Measurements from ENCODE around the gene CD8B.

Gene CD8B

DNA sequence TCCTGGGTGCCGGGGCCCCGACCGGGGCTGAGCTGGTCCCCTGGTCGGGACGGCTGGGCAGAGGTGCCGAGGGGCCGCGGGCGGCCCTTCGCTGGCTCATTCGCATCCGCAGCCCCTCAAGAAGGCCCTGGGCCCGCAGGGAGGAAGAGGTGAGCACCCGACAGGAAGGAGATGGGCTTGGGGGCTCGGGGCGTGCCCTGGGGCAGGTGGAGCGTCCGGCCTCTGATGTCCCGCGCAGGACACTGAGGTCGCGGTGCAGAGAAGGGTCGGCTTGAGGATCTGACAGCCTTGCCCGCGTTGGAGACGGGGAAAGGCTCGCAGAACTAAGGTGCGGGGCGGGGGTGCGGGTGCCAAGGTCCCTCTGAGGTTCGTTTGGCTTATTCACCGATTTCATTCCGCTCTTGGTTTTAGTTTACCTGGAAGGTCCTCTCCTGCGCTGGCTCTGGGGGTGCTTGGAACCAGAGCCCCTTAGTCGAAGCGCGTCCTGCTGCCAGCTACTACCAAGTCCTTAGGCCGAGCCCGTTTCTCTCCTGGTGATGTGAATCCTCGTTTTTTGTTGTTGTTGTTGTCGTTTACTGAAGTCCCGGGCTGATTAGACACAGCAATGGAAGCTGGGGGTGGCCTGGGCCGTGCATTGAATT is 52.1 kb downstream of the CD8B start:
- Histone ChIP-seq H3K36me3 (ENCODE audit: insufficient read depth, low read depth, low read length) (no peaks in the 10 kb centered on the region), H3K9ac (ENCODE audit: low read depth, low read length) (no peak overlapping the region), H3K27ac (ENCODE audit: low read length) (no peak overlapping the region), H3K4me3 (ENCODE audit: low read length) (no peak overlapping the region), H3K27me3 (ENCODE audit: insufficient read depth, low read length) (peaks cover 37% of the 10 kb centered on the region), H3K4me1 (ENCODE audit: insufficient read depth, low read length) (no peaks in the 10 kb centered on the region), H3K9me3 (ENCODE audit: insufficient read depth, low read depth, low read length) (no peaks in the 10 kb centered on the region)

- Histone ChIP-seq H3K9ac (ENCODE audit: low read depth, low read length) (peak overlapping the region; percentile 38; the same call in 1 of the 2 replicates), H3K36me3 (ENCODE audit: insufficient read depth, low read depth, low read length) (no peaks in the 10 kb centered on the region), H3K27me3 (ENCODE audit: insufficient read depth, low read length) (peaks cover 37% of the 10 kb centered on the region), H3K4me3 (ENCODE audit: low read length) (peak overlapping the region; percentile 70), H3K27ac (ENCODE audit: low read length) (no peak overlapping the region), H3K4me1 (ENCODE audit: insufficient read depth, low read length) (no peaks in the 10 kb centered on the region), H3K9me3 (ENCODE audit: insufficient read depth, low read depth, low read length) (no peaks in the 10 kb centered on the region)
These were observed 53.1 kb downstream of the CD8B start for GRCh38 chr2:86808315-86809161.

- H3K9ac ChIP-seq (ENCODE audit: low read depth, low read length), result peak overlapping the region; percentile 45; the same call in 1 of the 2 replicates
- H3K4me1 ChIP-seq (ENCODE audit: insufficient read depth, low read length), result no peaks in the 10 kb centered on the region
- H3K27ac ChIP-seq (ENCODE audit: low read length), result no peak overlapping the region
- no peaks in the 10 kb centered on the region for H3K36me3 ChIP-seq (ENCODE audit: insufficient read depth, low read depth, low read length)
- H3K27me3 ChIP-seq (ENCODE audit: insufficient read depth, low read length), result peaks cover 37% of the 10 kb centered on the region
- peak overlapping the region; percentile 70 for H3K4me3 ChIP-seq (ENCODE audit: low read length)
- no peaks in the 10 kb centered on the region for H3K9me3 ChIP-seq (ENCODE audit: insufficient read depth, low read depth, low read length)
These were observed 54.0 kb downstream of the CD8B start for GRCh38 chr2:86807468-86808275.

- no peak overlapping the region for H3K27ac ChIP-seq (ENCODE audit: low read length)
- H3K9me3 ChIP-seq (ENCODE audit: insufficient read depth, low read depth, low read length), result no peaks in the 10 kb centered on the region
- no peaks in the 10 kb centered on the region for H3K4me1 ChIP-seq (ENCODE audit: insufficient read depth, low read length)
- H3K4me3 ChIP-seq (ENCODE audit: low read length), result peak overlapping the region; percentile 70
- H3K9ac ChIP-seq (ENCODE audit: low read depth, low read length), result peak overlapping the region; percentile 45; the same call in 1 of the 2 replicates
- H3K27me3 ChIP-seq (ENCODE audit: insufficient read depth, low read length), result peaks cover 37% of the 10 kb centered on the region
- no peaks in the 10 kb centered on the region for H3K36me3 ChIP-seq (ENCODE audit: insufficient read depth, low read depth, low read length)
These were observed 54.6 kb downstream of the CD8B start for GRCh38 chr2:86807133-86807467.

DNA sequence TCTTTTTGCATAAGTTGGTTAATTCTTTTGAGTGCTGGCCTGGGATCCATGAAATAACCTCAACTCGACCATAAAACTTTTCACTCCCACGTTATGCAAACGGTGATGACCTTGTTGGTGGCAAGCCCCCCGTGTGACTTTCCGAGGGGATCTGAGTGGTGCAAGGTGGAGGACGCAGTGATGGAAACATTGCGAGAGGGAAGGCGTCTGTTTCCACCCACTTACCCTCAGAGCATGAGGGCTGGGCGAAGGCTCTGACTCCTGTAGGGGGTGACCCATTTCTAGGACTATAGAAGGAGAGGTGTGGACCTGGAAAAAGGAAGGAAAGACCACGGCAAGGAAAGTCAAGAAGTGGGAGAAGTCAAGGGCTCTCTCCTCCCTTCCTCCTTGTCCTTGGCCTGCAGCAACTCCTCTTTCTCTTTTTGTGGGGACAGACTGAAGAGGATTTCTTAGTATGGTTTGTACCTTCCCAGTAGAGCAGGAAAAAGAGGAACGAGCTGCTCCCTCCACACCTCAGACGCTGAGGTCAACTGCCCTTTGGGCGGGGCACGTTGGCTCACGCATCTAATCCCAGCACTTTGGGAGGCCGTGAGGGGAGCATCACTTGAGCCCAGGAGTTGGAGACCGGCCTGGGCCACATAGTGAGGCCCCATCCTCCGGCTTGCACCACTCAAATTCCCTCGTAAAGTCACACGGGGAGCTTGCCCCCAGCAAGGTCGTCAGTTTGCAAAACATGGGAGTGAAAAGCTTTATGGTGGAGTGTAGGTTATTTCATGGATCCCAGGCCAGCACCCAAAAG is 55.4 kb downstream of the CD8B start:
- Histone ChIP-seq H3K9me3 (ENCODE audit: insufficient read depth, low read depth, low read length) (no peaks in the 10 kb centered on the region), H3K27me3 (ENCODE audit: insufficient read depth, low read length) (peaks cover 37% of the 10 kb centered on the region), H3K36me3 (ENCODE audit: insufficient read depth, low read depth, low read length) (no peaks in the 10 kb centered on the region), H3K4me1 (ENCODE audit: insufficient read depth, low read length) (no peaks in the 10 kb centered on the region), H3K4me3 (ENCODE audit: low read length) (no peak overlapping the region), H3K9ac (ENCODE audit: low read depth, low read length) (no peak overlapping the region), H3K27ac (ENCODE audit: low read length) (no peak overlapping the region)

DNA sequence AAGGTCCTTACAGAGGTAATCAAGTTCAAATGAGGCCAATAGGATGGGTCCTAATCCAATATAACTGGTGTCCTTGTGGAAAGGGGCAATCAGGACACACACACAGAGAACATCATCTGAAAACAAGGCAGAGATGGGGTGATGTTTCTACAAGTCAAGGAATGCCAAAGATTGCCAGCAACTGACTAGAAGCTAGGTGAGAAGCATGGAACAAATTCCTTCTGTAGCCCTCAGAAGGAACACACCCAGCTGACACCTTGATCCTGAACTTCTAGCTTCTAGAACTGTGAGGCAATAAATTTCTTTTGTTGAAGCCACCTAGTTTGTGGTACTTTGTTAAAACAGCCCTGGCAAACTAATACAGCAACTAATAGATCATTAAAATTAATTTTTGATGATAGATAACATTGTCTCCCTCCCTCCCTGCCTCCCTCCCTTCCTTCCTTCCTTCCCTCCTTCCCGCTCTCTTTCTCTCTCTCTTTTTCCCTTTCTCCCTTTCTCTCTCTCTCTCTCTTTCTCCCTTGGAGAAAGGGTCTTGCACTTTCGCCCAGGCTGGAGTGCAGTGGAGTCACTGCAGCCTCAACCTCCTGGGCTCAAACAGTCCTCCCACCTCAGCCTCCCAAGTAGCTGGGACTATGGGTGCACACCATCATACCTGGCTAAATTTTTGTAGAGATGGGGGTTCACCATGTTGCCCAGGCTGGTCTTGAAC is 60.7 kb downstream of the CD8B start:
- Histone ChIP-seq H3K4me3 (ENCODE audit: low read length) (no peak overlapping the region), H3K4me1 (ENCODE audit: insufficient read depth, low read length) (no peaks in the 10 kb centered on the region), H3K9ac (ENCODE audit: low read depth, low read length) (no peak overlapping the region), H3K27ac (ENCODE audit: low read length) (no peak overlapping the region), H3K36me3 (ENCODE audit: insufficient read depth, low read depth, low read length) (no peaks in the 10 kb centered on the region), H3K9me3 (ENCODE audit: insufficient read depth, low read depth, low read length) (peaks cover 15% of the 10 kb centered on the region), H3K27me3 (ENCODE audit: insufficient read depth, low read length) (peaks cover 8% of the 10 kb centered on the region)

DNA sequence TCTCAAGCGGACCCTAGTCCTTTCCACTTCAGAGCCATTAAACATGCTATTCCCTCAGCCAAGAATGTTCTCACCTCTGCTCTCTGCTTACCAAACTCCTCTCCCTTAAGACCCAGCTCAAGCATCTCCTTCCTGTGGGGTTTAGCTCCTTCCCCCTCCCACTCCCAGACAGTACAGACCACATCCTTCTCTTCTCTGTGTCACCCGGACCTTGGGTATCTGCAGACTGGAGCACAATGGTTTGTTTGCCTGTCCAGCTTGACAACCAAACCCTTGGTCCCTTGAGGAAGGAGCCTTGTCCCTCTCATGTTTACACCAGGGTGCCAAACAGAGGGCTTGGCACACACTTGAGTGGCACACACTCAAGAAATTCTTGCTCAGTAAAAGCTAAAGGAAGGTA is 66.8 kb downstream of the CD8B start:
- H3K27me3 ChIP-seq (ENCODE audit: insufficient read depth, low read length), result peaks cover 52% of the 10 kb centered on the region
- peaks cover 24% of the 10 kb centered on the region for H3K9me3 ChIP-seq (ENCODE audit: insufficient read depth, low read depth, low read length)
- H3K36me3 ChIP-seq (ENCODE audit: insufficient read depth, low read depth, low read length), result no peaks in the 10 kb centered on the region
- H3K4me3 ChIP-seq (ENCODE audit: low read length), result no peak overlapping the region
- H3K27ac ChIP-seq (ENCODE audit: low read length), result no peak overlapping the region
- no peak overlapping the region for H3K9ac ChIP-seq (ENCODE audit: low read depth, low read length)
- H3K4me1 ChIP-seq (ENCODE audit: insufficient read depth, low read length), result no peaks in the 10 kb centered on the region

GRCh38 chr2:86793752-86794151 is 67.9 kb downstream of the CD8B start:
- H3K27me3 ChIP-seq (ENCODE audit: insufficient read depth, low read length), result peaks cover 63% of the 10 kb centered on the region

GRCh38 chr2:86791573-86791972 is 70.1 kb downstream of the CD8B start:
- Histone ChIP-seq H3K9me3 (ENCODE audit: insufficient read depth, low read depth, low read length) (peaks cover 16% of the 10 kb centered on the region; the same call in 1 of the 2 replicates), H3K9ac (ENCODE audit: low read depth, low read length) (no peak overlapping the region), H3K4me1 (ENCODE audit: insufficient read depth, low read length) (no peaks in the 10 kb centered on the region), H3K36me3 (ENCODE audit: insufficient read depth, low read depth, low read length) (no peaks in the 10 kb centered on the region), H3K4me3 (ENCODE audit: low read length) (peak overlapping the region; percentile 57; the same call in 1 of the 2 replicates), H3K27ac (ENCODE audit: low read length) (no peak overlapping the region), H3K27me3 (ENCODE audit: insufficient read depth, low read length) (peaks cover 81% of the 10 kb centered on the region)

More at GRCh38 chr2:86793752-86794151, 67.9 kb downstream of the CD8B start:
- no peak overlapping the region for H3K27ac ChIP-seq (ENCODE audit: low read length)
- H3K4me3 ChIP-seq (ENCODE audit: low read length), result no peak overlapping the region
- H3K9me3 ChIP-seq (ENCODE audit: insufficient read depth, low read depth, low read length), result peaks cover 26% of the 10 kb centered on the region
- no peaks in the 10 kb centered on the region for H3K36me3 ChIP-seq (ENCODE audit: insufficient read depth, low read depth, low read length)
- H3K4me1 ChIP-seq (ENCODE audit: insufficient read depth, low read length), result no peaks in the 10 kb centered on the region
- no peak overlapping the region for H3K9ac ChIP-seq (ENCODE audit: low read depth, low read length)

GRCh38 chr2:86790676-86791572 is 70.8 kb downstream of the CD8B start, which contains the start of gene CD8A:
Gene CD8A (minus strand): TSS chr2:86790913. CDS start chr2:86790825, 88 bp downstream.
- no peaks in the 10 kb centered on the region for H3K36me3 ChIP-seq (ENCODE audit: insufficient read depth, low read depth, low read length)
- H3K27me3 ChIP-seq (ENCODE audit: insufficient read depth, low read length), result peaks cover 86% of the 10 kb centered on the region
- peaks cover 10% of the 10 kb centered on the region; the same call in 1 of the 2 replicates for H3K9me3 ChIP-seq (ENCODE audit: insufficient read depth, low read depth, low read length)
- no peak within 1 kb of the TSS for H3K9ac ChIP-seq (ENCODE audit: low read depth, low read length)
- no peaks in the 10 kb centered on the region for H3K4me1 ChIP-seq (ENCODE audit: insufficient read depth, low read length)
- H3K27ac ChIP-seq (ENCODE audit: low read length), result no peak within 1 kb of the TSS
- peak within 1 kb of the TSS; percentile 57; the same call in 1 of the 2 replicates for H3K4me3 ChIP-seq (ENCODE audit: low read length)
